ENCODE measurements around the gene TSHB. TPM values are rescaled to one million over a fixed set of nuclear protein-coding genes. Genes with fewer than 3 reads are reported as not detected.

TSHB gene
- total RNA-seq, 1 donor: not detected

GRCh38 chr1:115067161-115067859 is 37.7 kb downstream of the TSHB start:
- H3K4me3 ChIP-seq (ENCODE audit: insufficient read depth, low read length): no peak overlapping the region
- H3K9me3 ChIP-seq (ENCODE audit: low read depth, low read length): no peaks in the 10 kb centered on the region
- H3K79me2 ChIP-seq (ENCODE audit: insufficient read depth, low read length): no peaks in the 10 kb centered on the region
- peaks cover 43% of the 10 kb centered on the region for H3K4me1 ChIP-seq (ENCODE audit: insufficient read depth, low read length)
- H3K27me3 ChIP-seq (ENCODE audit: insufficient read depth, low read length): no peaks in the 10 kb centered on the region
- H2AFZ ChIP-seq (ENCODE audit: low read length): no peak overlapping the region
- H3K36me3 ChIP-seq (ENCODE audit: insufficient read depth, low read length): no peaks in the 10 kb centered on the region
- H3K27ac ChIP-seq (ENCODE audit: low read depth, low read length): peak overlapping the region; percentile 65
- H3K4me2 ChIP-seq (ENCODE audit: insufficient read depth, low read length): peak overlapping the region; percentile 67
- H4K20me1 ChIP-seq (ENCODE audit: insufficient read depth, low read length): no peaks in the 10 kb centered on the region
- DNase-seq (ENCODE audit: insufficient read length, low spot score, missing footprints): peak; percentile 79
- TF ChIP-seq CTCF (IDR thresholded peaks at IDR 0.05; ENCODE audit: extremely low read depth, low read depth, low read length): no peak

DNA sequence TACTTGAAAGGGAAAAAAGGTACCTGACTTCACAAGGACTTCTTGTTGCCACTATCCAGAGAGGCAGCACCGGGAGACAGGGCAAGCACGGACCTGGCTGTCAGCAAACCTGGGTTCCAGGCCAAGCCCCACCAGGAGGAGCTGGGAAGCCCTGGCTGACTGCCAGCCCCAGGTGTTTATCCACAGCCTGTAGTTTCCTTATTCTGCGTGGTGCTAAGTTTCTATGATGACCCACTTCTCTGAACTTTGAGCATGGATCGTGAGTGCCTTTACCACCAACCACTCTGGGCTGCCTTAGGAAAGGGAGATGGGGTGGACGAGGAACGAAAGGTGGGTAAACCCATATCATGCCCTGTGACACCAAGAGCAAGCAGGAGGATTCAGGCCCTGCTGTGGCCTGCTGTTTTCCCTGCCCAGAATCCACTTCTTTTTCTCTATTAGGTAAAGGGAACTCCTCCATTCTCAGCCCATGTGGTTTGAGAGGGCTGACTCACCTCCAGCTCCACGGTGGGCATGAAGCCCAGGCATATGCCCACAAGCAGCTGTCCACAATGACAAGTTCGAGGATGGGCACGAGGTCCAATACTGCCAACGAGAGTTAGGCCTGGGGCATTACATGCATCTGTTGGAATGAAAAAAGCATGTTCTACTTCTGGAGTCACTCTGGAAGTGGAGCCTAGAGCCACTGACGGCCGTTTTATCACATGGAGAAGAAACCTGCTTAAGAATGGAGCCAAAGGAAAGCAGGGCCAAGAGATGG is 39.4 kb downstream of the TSHB start:
- peak; percentile 71 for DNase-seq (ENCODE audit: insufficient read length, low spot score, missing footprints)
- TF ChIP-seq CTCF (IDR thresholded peaks at IDR 0.05; ENCODE audit: extremely low read depth, low read depth, low read length): peak; percentile 16
- Histone ChIP-seq H3K27ac (ENCODE audit: low read depth, low read length) (peak overlapping the region; percentile 68), H3K36me3 (ENCODE audit: insufficient read depth, low read length) (no peaks in the 10 kb centered on the region), H3K27me3 (ENCODE audit: insufficient read depth, low read length) (no peaks in the 10 kb centered on the region), H3K9me3 (ENCODE audit: low read depth, low read length) (no peaks in the 10 kb centered on the region), H3K79me2 (ENCODE audit: insufficient read depth, low read length) (no peaks in the 10 kb centered on the region), H4K20me1 (ENCODE audit: insufficient read depth, low read length) (no peaks in the 10 kb centered on the region), H2AFZ (ENCODE audit: low read length) (no peak overlapping the region), H3K4me3 (ENCODE audit: insufficient read depth, low read length) (no peak overlapping the region), H3K4me2 (ENCODE audit: insufficient read depth, low read length) (peak overlapping the region; percentile 1), H3K4me1 (ENCODE audit: insufficient read depth, low read length) (peaks cover 57% of the 10 kb centered on the region)

- H3K27ac ChIP-seq (ENCODE audit: low read depth, low read length): peak overlapping the region; percentile 68
- no peaks in the 10 kb centered on the region for H3K36me3 ChIP-seq (ENCODE audit: insufficient read depth, low read length)
- H3K9me3 ChIP-seq (ENCODE audit: low read depth, low read length): no peaks in the 10 kb centered on the region
- DNase-seq (ENCODE audit: insufficient read length, low spot score, missing footprints): no peak
- peak overlapping the region; percentile 3 for H3K4me2 ChIP-seq (ENCODE audit: insufficient read depth, low read length)
- H3K4me3 ChIP-seq (ENCODE audit: insufficient read depth, low read length): no peak overlapping the region
- H2AFZ ChIP-seq (ENCODE audit: low read length): no peak overlapping the region
- no peaks in the 10 kb centered on the region for H3K79me2 ChIP-seq (ENCODE audit: insufficient read depth, low read length)
- TF ChIP-seq CTCF (IDR thresholded peaks at IDR 0.05; ENCODE audit: extremely low read depth, low read depth, low read length): no peak
- H4K20me1 ChIP-seq (ENCODE audit: insufficient read depth, low read length): no peaks in the 10 kb centered on the region
- H3K4me1 ChIP-seq (ENCODE audit: insufficient read depth, low read length): peaks cover 63% of the 10 kb centered on the region
- H3K27me3 ChIP-seq (ENCODE audit: insufficient read depth, low read length): no peaks in the 10 kb centered on the region
Observed at GRCh38 chr1:115069659-115070308, 40.2 kb downstream of the TSHB start.
